HepG2 (cell line): Measurements from ENCODE around the gene TK1. TPM values are rescaled to one million over a fixed set of nuclear protein-coding genes. Genes with fewer than 3 reads are reported as not detected.

Experiments used
- CAMTA2 ChIP-seq: sonication (generic); formaldehyde crosslinking; IDR thresholded peaks from 2 replicates; pipeline ENCODE4 v1.4.0; 2020; ENCODE audit warnings: mild to moderate bottlenecking, missing genetic modification reagents, borderline replicate concordance
- CEBPB ChIP-seq: IDR thresholded peaks from 2 replicates; pipeline ENCODE4 v1.6.1; 2011; ENCODE audit warnings: low read depth, low read length, improper control_type of control experiment, borderline replicate concordance
- ELF4 ChIP-seq: sonication (generic); formaldehyde crosslinking; IDR thresholded peaks from 2 replicates; pipeline ENCODE4 v1.5.0; 2020; ENCODE audit warnings: missing genetic modification reagents, mild to moderate bottlenecking, moderate library complexity, borderline replicate concordance
- EP300 ChIP-seq, 3 experiments: sonication (generic) in 1 of 3; formaldehyde crosslinking in 1 of 3; IDR thresholded peaks; 2 replicates each; pipeline versions ENCODE4 v1.5.1 to v1.6.1; 2011 to 2020; ENCODE audit warnings: low read depth in 2 of 3, low read length in 2 of 3, borderline replicate concordance in 1 of 3, improper control_type of control experiment in 1 of 3, mild to moderate bottlenecking in 1 of 3, missing genetic modification reagents in 1 of 3, moderate library complexity in 1 of 3
- GLI4 ChIP-seq: sonication (generic); formaldehyde crosslinking; IDR thresholded peaks from 2 replicates; pipeline ENCODE4 v1.5.1; 2020; ENCODE audit warnings: missing genetic modification reagents, mild to moderate bottlenecking, moderate library complexity, borderline replicate concordance
- HHEX ChIP-seq: IDR thresholded peaks from 2 replicates; pipeline ENCODE4 v1.6.1; 2016; ENCODE audit warnings: control low read depth
- NBN ChIP-seq: fragments of 450-650 bp; conservative IDR thresholded peaks from 2 replicates; pipeline ENCODE4 v1.6.1; 2017
- SETDB1 ChIP-seq: sonication (generic); formaldehyde crosslinking; IDR thresholded peaks from 2 replicates; pipeline ENCODE4 v1.5.1; 2020; ENCODE audit warnings: missing genetic modification reagents, mild to moderate bottlenecking, borderline replicate concordance
- SOX5 ChIP-seq: IDR thresholded peaks from 2 replicates; pipeline ENCODE4 v1.6.1; 2016; ENCODE audit warnings: borderline replicate concordance
- SOX6 ChIP-seq, 2 experiments: fragments of 450-650 bp in 1 of 2; sonication (generic) in 1 of 2; formaldehyde crosslinking in 1 of 2; IDR thresholded peaks; 2 replicates each; pipeline versions ENCODE4 v1.4.0 to v1.6.1; 2017 to 2020; ENCODE audit warnings: antibody characterized with exemption in 1 of 2, mild to moderate bottlenecking in 1 of 2, missing genetic modification reagents in 1 of 2
- ZBTB21 ChIP-seq: sonication (generic); formaldehyde crosslinking; IDR thresholded peaks from 2 replicates; pipeline ENCODE4 v1.4.0; 2020; ENCODE audit warnings: missing genetic modification reagents
- ZFP36L1 ChIP-seq: sonication (generic); formaldehyde crosslinking; IDR thresholded peaks from 2 replicates; pipeline ENCODE4 v1.8.0; 2022; ENCODE audit warnings: mild to moderate bottlenecking, missing genetic modification reagents, moderate library complexity
- ZNF20 ChIP-seq: sonication (generic); formaldehyde crosslinking; IDR thresholded peaks from 2 replicates; pipeline ENCODE4 v1.4.0; 2020; ENCODE audit warnings: mild to moderate bottlenecking, moderate library complexity, missing genetic modification reagents
- ZNF264 ChIP-seq: sonication (generic); formaldehyde crosslinking; IDR thresholded peaks from 2 replicates; pipeline ENCODE4 v1.4.0; 2020; ENCODE audit warnings: missing genetic modification reagents
- ZNF333 ChIP-seq: sonication (generic); formaldehyde crosslinking; IDR thresholded peaks from 2 replicates; pipeline ENCODE4 v1.4.0; 2020; ENCODE audit warnings: mild to moderate bottlenecking, missing genetic modification reagents, borderline replicate concordance
- ZNF362 ChIP-seq: sonication (generic); formaldehyde crosslinking; IDR thresholded peaks from 2 replicates; pipeline ENCODE4 v1.4.0; 2020; ENCODE audit warnings: missing genetic modification reagents, mild to moderate bottlenecking, borderline replicate concordance
- ZNF670 ChIP-seq: sonication (generic); formaldehyde crosslinking; IDR thresholded peaks from 2 replicates; pipeline ENCODE4 v1.8.0; 2022; ENCODE audit warnings: mild to moderate bottlenecking, missing genetic modification reagents, borderline replicate concordance
- ZNF737 ChIP-seq: sonication (generic); formaldehyde crosslinking; IDR thresholded peaks from 2 replicates; pipeline ENCODE4 v1.5.0; 2020; ENCODE audit warnings: missing genetic modification reagents, mild to moderate bottlenecking, borderline replicate concordance
- polyA plus RNA-seq, 8 experiments: library from polyadenylated mRNA; depleted of rRNA in 3 of 8; stranded (reverse) in 7 of 8; unstranded in 1 of 8; fragments of >200 nt; fragmentation: Illumina TruSeq in 4 of 8; extraction: Trizol in 4 of 8; gene quantifications; 2 replicates each; pipeline versions ENCODE4 v1.2.1 to v1.2.3, GENCODE V29; 2011 to 2016; ENCODE audit warnings: low read depth in 4 of 8, missing spikeins in 1 of 8, mixed read lengths in 1 of 8; ENCODE audit not compliant: insufficient read depth in 1 of 8
- total RNA-seq, 5 experiments: library from RNA; depleted of rRNA; stranded (reverse); fragments of >200 nt; fragmentation: Illumina TruSeq; extraction: Trizol; gene quantifications; 2 replicates each; pipeline ENCODE4 v1.2.3, GENCODE V29; 2016; ENCODE audit warnings: low read depth in 1 of 5
- TF ChIP-seq, protein P1 (sequence below): IDR thresholded peaks from 2 replicates; pipeline ENCODE4 v1.6.1; 2016; ENCODE audit warnings: low read depth, control low read depth
- TF ChIP-seq, protein P2 (sequence below): sonication (generic); formaldehyde crosslinking; IDR thresholded peaks from 2 replicates; pipeline ENCODE4 v1.4.0; 2020; ENCODE audit warnings: missing genetic modification reagents
- TF ChIP-seq, protein P3 (sequence below): sonication (generic); formaldehyde crosslinking; IDR thresholded peaks from 2 replicates; pipeline ENCODE4 v1.5.0; 2020; ENCODE audit warnings: missing genetic modification reagents

The TK1 gene
- total and polyA plus RNA-seq, 2 of the 13 experiments (the other 11 are each of a cell fraction or from before 2014, with no cell fraction given) = 45.0 to 96.0 TPM

DNA sequence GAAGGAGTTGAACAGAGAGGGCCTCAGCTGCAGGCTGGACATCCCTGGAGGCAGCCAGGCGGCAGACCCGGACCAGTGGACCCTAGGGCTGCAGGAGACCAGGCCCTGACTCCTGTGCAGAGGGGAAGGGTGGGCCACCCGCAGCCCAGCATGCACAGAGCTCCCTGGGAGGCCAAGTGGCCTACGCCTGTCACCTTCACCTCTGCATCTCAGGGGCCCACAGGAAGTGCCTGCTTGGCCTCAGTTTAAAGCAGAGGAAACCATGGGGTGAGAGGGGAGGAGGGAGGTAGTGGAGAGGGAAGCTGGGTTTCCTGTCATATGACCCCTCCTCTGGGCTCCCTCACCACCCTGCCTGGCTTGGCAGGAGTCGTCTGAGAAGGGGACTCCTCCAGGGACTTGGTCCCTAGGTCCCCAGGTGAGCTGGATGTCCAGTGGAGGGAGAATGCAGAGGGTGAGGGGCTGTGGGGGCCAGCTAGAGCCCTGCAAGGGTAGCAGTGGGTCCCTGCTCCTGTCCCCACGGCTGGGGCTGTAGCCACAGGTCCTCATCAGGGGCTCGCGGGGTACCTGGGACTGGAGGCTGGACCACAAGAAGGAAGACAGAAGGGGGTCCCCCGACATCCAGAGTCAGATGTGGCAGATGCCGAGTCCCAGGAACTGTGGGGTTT is 56.3 kb downstream of the TK1 start, which contains the start of gene TMC8 (continued):
- TF ChIP-seq GLI4 (CRISPR knock-in tag) = no peak
- no peak for TF ChIP-seq ZNF20 (CRISPR knock-in tag)
- no peak for TF ChIP-seq CEBPB
- TF ChIP-seq SOX5 = peak; percentile 61
- no peak for TF ChIP-seq CAMTA2
- 0 out of 2 replicates have a peak, but pooled peaks have one; percentile 17 for TF ChIP-seq SETDB1 (CRISPR knock-in tag)
- TF ChIP-seq, protein P1, sequence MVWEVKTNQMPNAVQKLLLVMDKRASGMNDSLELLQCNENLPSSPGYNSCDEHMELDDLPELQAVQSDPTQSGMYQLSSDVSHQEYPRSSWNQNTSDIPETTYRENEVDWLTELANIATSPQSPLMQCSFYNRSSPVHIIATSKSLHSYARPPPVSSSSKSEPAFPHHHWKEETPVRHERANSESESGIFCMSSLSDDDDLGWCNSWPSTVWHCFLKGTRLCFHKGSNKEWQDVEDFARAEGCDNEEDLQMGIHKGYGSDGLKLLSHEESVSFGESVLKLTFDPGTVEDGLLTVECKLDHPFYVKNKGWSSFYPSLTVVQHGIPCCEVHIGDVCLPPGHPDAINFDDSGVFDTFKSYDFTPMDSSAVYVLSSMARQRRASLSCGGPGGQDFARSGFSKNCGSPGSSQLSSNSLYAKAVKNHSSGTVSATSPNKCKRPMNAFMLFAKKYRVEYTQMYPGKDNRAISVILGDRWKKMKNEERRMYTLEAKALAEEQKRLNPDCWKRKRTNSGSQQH (CRISPR knock-in tag) = no peak
- TF ChIP-seq NBN = no peak
- TF ChIP-seq HHEX (CRISPR knock-in tag) = no peak
- TF ChIP-seq ZNF670 (CRISPR knock-in tag) = no peak
- no peak for TF ChIP-seq ZNF737 (CRISPR knock-in tag)
- TF ChIP-seq, protein P2, sequence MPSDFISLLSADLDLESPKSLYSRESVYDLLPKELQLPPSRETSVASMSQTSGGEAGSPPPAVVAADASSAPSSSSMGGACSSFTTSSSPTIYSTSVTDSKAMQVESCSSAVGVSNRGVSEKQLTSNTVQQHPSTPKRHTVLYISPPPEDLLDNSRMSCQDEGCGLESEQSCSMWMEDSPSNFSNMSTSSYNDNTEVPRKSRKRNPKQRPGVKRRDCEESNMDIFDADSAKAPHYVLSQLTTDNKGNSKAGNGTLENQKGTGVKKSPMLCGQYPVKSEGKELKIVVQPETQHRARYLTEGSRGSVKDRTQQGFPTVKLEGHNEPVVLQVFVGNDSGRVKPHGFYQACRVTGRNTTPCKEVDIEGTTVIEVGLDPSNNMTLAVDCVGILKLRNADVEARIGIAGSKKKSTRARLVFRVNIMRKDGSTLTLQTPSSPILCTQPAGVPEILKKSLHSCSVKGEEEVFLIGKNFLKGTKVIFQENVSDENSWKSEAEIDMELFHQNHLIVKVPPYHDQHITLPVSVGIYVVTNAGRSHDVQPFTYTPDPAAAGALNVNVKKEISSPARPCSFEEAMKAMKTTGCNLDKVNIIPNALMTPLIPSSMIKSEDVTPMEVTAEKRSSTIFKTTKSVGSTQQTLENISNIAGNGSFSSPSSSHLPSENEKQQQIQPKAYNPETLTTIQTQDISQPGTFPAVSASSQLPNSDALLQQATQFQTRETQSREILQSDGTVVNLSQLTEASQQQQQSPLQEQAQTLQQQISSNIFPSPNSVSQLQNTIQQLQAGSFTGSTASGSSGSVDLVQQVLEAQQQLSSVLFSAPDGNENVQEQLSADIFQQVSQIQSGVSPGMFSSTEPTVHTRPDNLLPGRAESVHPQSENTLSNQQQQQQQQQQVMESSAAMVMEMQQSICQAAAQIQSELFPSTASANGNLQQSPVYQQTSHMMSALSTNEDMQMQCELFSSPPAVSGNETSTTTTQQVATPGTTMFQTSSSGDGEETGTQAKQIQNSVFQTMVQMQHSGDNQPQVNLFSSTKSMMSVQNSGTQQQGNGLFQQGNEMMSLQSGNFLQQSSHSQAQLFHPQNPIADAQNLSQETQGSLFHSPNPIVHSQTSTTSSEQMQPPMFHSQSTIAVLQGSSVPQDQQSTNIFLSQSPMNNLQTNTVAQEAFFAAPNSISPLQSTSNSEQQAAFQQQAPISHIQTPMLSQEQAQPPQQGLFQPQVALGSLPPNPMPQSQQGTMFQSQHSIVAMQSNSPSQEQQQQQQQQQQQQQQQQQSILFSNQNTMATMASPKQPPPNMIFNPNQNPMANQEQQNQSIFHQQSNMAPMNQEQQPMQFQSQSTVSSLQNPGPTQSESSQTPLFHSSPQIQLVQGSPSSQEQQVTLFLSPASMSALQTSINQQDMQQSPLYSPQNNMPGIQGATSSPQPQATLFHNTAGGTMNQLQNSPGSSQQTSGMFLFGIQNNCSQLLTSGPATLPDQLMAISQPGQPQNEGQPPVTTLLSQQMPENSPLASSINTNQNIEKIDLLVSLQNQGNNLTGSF = no peak
- no peak for TF ChIP-seq SOX6 (IDR thresholded peaks at IDR 0.05)
- no peak; the same call in 1 of the 2 replicates for TF ChIP-seq SOX6 (CRISPR knock-in tag; IDR thresholded peaks at IDR 0.05)
- TF ChIP-seq ZBTB21 (CRISPR knock-in tag) = no peak
- no peak for TF ChIP-seq ZFP36L1 (CRISPR knock-in tag)
- TF ChIP-seq, protein P3, sequence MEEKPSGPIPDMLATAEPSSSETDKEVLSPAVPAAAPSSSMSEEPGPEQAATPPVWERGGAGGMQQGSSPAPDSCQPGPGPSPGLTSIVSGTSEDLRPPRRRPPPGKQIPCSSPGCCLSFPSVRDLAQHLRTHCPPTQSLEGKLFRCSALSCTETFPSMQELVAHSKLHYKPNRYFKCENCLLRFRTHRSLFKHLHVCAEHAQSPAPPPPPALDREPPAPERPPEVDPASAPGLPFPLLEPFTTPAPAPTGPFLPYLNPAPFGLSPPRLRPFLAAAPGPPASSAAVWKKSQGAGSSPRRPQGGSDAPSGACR (CRISPR knock-in tag) = no peak
- peak in 1 of 2 experiments; percentile 30; a peak in 1 of 4 replicates for TF ChIP-seq EP300 (IDR thresholded peaks at IDR 0.05; ENCODE audit: low read depth in 2 of 2, low read length in 2 of 2)
- TF ChIP-seq EP300 (CRISPR knock-in tag; IDR thresholded peaks at IDR 0.05; ENCODE audit: borderline replicate concordance) = no peak
- no peak for TF ChIP-seq ELF4
- TF ChIP-seq ZNF362 (CRISPR knock-in tag) = no peak
- no peak for TF ChIP-seq ZNF333 (CRISPR knock-in tag)
- TF ChIP-seq ZNF264 = no peak
